ENCODE data around the gene BSPH1.
"Not testable (repeated sequence)": the region's sequence is repeated elsewhere in the genome, so short reads cannot be mapped to it uniquely, and the experiment has no call there.

Gene BSPH1

DNA sequence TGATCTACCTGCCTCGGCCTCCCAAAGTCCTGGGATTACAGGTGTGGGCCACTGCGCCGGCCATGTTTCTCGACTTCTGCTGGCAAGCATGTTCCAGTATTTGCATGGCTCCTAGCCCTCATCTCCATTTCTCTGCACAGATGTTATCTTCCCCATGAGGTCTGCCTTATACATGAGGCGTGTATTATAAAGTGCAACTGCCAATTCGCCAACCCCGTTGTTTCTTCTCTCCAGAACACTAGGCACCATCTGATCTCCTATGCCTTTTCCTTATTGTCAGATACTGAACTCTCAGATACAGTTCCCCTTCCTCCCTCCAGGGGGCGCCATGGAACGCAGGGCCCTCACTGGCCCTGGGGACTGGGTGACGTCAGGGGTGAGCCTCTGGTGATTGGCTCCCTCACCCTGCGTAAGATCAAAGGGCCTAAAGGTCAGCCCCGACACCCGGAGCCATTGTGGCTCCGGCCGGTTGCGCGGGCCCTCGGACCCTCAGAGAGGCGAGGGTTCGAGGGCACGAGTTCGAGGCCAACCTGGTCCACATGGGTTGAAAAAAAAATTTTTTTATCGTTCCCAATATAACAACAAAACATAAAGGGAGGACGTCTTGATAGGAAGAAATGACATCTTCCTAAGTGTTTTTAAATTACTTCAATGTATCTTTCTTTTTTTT is 42.0 kb downstream of the BSPH1 start:
- not testable (repeated sequence) for H3K4me3 ChIP-seq (ENCODE audit: low read depth, low read length); DNase-seq (ENCODE audit: low read depth)

DNA sequence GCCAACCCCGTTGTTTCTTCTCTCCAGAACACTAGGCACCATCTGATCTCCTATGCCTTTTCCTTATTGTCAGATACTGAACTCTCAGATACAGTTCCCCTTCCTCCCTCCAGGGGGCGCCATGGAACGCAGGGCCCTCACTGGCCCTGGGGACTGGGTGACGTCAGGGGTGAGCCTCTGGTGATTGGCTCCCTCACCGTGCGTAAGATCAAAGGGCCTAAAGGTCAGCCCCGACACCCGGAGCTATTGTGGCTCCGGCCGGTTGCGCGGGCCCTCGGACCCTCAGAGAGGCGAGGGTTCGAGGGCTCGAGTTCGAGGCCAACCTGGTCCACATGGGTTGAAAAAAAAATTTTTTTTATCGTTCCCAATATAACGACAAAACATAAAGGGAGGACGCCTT is 63.4 kb downstream of the BSPH1 start:
- H3K4me3 ChIP-seq (ENCODE audit: low read depth, low read length); DNase-seq (ENCODE audit: low read depth): not testable (repeated sequence)

DNA sequence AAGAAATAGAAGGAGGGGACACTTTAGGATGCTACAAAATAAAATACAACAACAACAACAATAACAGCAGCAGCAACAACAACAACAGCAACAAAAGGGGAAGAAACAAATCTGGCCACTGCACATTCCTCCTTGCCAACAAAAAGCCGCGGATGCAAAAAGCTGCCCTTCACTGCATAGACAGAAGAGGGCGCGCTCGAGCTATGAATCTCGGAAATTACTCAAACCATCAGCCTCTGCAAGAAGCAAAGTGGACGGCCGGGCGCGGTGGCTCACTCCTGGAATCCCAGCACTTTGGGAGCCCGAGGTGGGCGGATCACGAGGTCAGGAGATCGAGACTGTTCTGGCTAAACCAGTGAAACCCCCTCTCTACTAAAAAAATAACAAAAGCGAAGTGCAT is 71.9 kb downstream of the BSPH1 start:
- not testable (repeated sequence) for H3K4me3 ChIP-seq (ENCODE audit: low read depth, low read length); DNase-seq (ENCODE audit: low read depth)

Data from skeletal muscle cell (primary cell).